ENCODE measurements around the gene XAGE2. TPM values are rescaled to one million over a fixed set of nuclear protein-coding genes. Genes with fewer than 3 reads are reported as not detected.
"Not testable (repeated sequence)": the region's sequence is repeated elsewhere in the genome, so short reads cannot be mapped to it uniquely, and the experiment has no call there.

XAGE2 gene, protein sequence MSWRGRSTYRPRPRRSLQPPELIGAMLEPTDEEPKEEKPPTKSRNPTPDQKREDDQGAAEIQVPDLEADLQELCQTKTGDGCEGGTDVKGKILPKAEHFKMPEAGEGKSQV
- not detected for total RNA-seq

DNA sequence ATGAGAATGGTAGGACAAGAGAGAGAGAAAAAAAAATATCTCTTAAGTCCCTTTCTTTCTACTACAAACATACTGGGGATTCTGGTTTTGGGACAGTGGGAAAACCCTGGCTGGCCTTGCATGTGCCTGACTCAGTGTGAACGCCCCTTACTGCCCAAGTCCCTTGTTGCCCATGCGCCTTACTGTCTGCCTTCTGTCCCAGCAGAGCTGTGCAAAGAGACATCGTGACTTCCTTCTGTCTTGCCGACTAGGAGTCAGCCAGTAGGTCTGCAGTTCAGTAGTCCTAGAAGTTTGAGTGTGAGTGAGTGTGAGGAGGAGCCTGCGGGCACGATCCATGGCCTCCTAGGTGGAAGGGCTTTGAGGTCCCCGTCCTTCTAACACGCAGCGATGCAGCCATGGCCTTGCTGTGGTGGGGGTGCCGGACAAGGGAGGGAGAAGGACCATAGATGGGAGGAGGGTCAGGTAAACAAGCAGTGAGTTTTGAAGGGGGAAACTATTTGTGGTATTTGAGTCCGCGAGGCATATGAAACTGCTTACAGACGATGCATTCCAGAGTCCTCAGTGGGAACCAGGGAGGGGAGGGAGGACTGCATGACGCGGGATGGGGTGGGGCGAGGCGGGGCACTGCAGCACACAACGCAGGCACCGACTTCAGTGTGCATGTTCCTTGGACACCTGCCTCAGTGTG lies at the start of gene XAGE2:
Gene XAGE2, plus strand, starts transcription at position 654 of the 688 bp plus-strand sequence. CDS start 994 bp downstream, outside the sequence.
- no peak within 1 kb of the TSS for H3K27ac ChIP-seq

DNA sequence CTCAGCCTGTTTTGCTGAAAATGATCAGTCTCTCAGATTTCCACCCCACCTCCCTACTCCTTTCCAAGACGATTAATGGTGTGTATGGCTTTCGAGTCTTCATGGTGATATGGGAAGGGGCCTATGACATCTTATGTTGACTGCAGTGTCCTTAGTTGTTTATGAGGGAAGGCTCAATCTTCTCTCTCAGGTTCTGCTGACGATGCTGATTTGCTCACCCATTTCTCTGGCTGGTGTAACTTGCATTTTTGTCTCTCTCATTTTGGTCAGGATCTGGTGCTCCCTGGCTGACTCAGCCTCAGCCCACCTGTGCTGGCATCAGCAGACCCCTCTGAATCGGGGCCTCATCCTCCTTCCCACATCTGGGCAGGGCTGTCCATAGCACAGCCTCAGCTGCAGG lies 31.4 kb upstream of the XAGE2 start:
- no peaks in the 10 kb centered on the region for H3K36me3 ChIP-seq
- H3K9me3 ChIP-seq: no peaks in the 10 kb centered on the region
- H3K27me3 ChIP-seq: no peaks in the 10 kb centered on the region
- H3K4me3 ChIP-seq (replicated peaks in 1 of 3): no peak overlapping the region
- H3K4me1 ChIP-seq: no peaks in the 10 kb centered on the region
- 87 to 93% methylated on average over 3 of the region's 4 CpGs for WGBS, 2 donors
- DNase-seq: no peak
- intact Hi-C loops (cut with DNase I): no loop called here
- no peak for TF ChIP-seq POLR2A (IDR thresholded peaks at IDR 0.05)
- TF ChIP-seq CTCF (IDR thresholded peaks at IDR 0.05): no peak
- H3K27ac ChIP-seq: no peak overlapping the region

More for the DNA sequence above, at the start of gene XAGE2:
- H3K27me3 ChIP-seq: no peaks in the 10 kb centered on the region
- no peaks in the 10 kb centered on the region for H3K9me3 ChIP-seq
- no peak within 1 kb of the TSS for H3K4me3 ChIP-seq (replicated peaks in 1 of 3)
- no peaks in the 10 kb centered on the region for H3K36me3 ChIP-seq
- no peaks in the 10 kb centered on the region for H3K4me1 ChIP-seq
- WGBS, 2 donors: 85 to 88% methylated on average over 15 to 19 of the region's 19 CpGs
- intact Hi-C loops (cut with DNase I): no loop called here
- TF ChIP-seq POLR2A (IDR thresholded peaks at IDR 0.05) (no peak), CTCF (IDR thresholded peaks at IDR 0.05) (no peak)
- no peak for DNase-seq

GRCh38 chrX:52341493-52341892 lies 27.3 kb upstream of the XAGE2 start:
- Histone ChIP-seq H3K27me3 (no peaks in the 10 kb centered on the region), H3K27ac (no peak overlapping the region), H3K4me3 (replicated peaks in 1 of 3) (no peak overlapping the region), H3K4me1 (no peaks in the 10 kb centered on the region), H3K9me3 (no peaks in the 10 kb centered on the region), H3K36me3 (no peaks in the 10 kb centered on the region)
- no peak for DNase-seq
- no peak for TF ChIP-seq POLR2A (IDR thresholded peaks at IDR 0.05)
- TF ChIP-seq CTCF (IDR thresholded peaks at IDR 0.05): no peak
- intact Hi-C loops (cut with DNase I): no loop called here

DNA sequence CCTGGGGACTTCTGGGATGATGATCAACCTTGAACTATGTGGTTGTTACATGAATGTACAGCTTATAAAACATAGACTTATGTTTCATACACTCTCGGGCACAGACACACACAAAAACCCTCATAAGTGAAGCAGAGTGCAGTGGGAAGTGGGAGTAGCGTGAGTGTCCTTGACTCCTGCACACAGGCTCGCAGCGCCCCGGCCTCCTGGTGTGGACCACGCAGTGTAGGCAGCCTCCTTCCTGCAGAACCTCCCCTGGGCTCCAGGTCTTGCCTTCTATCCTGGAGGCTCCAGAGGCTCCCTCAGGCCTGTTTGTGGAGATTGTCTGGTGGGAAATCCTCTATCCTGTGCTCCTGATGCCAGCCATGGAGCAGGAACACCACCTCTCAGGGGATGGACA lies 25.7 kb upstream of the XAGE2 start:
- H3K9me3 ChIP-seq; H3K4me1 ChIP-seq; H3K27me3 ChIP-seq; H3K4me3 ChIP-seq (replicated peaks in 1 of 3); H3K27ac ChIP-seq; H3K36me3 ChIP-seq; intact Hi-C loops (cut with DNase I); DNase-seq: not testable (repeated sequence)
- 74 to 79% methylated on average over 6 of the region's 6 CpGs for WGBS, 2 donors

DNA sequence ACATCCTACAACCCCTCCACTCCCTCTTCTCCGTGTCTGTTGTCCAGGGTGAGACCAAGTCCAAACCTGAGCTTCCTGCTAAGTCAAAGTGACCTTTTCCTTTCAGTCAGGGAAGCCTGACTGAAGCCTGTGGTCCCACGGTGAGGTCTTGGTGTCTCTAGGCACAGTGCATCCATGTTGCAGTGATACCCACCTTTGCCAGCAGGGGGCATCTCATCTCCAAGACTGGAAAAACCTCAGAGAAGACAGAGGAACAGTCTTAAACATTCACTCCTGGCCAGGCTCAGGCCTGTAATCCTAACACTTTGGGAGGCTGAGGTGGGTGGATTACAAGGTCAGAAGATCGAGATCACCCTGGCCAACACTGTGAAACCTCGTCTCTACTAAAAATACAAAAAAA lies 23.4 kb upstream of the XAGE2 start:
- DNase-seq: peak; percentile 27 to 43
- H3K4me3 ChIP-seq (replicated peaks in 1 of 3); H3K4me1 ChIP-seq; H3K27me3 ChIP-seq; H3K9me3 ChIP-seq; intact Hi-C loops (cut with DNase I); H3K36me3 ChIP-seq; H3K27ac ChIP-seq: not testable (repeated sequence)
- WGBS, 2 donors: 28 to 29% methylated on average over 3 of the region's 4 CpGs
- peak in 4 of 6 experiments; percentile 5 to 41 (median 38) for TF ChIP-seq CTCF (IDR thresholded peaks at IDR 0.05)

Measured in thyroid gland (tissue), 4 donors.